K562 (cell line): Measurements from ENCODE around the gene CBLC. TPM values are rescaled to one million over a fixed set of nuclear protein-coding genes. Genes with fewer than 3 reads are reported as not detected.

Source experiments
- CTCFL ChIP-seq: IDR thresholded peaks from 2 replicates; pipeline ENCODE4 v1.6.1; 2011; ENCODE audit warnings: borderline replicate concordance, low read depth, mild to moderate bottlenecking, moderate library complexity, low read length; ENCODE audit not compliant: insufficient read depth, poor library complexity, severe bottlenecking
- ELK1 ChIP-seq: sonication (generic); formaldehyde crosslinking; IDR thresholded peaks from 2 replicates; pipeline ENCODE4 v1.8.1; 2022; ENCODE audit warnings: missing genetic modification reagents
- EP300 ChIP-seq: IDR thresholded peaks from 2 replicates; pipeline ENCODE4 v1.6.1; 2012; ENCODE audit warnings: low read length, improper control_type of control experiment
- HOMEZ ChIP-seq: fragments of 250-450 bp; sonication (Bioruptor Pico); IDR thresholded peaks from 2 replicates; pipeline ENCODE4 v1.4.0; 2020; ENCODE audit warnings: mild to moderate bottlenecking, moderate library complexity
- ILF3 ChIP-seq: fragments of 450-650 bp; IDR thresholded peaks from 2 replicates; pipeline ENCODE4 v1.6.1; 2018; ENCODE audit warnings: antibody characterized with exemption, mild to moderate bottlenecking, moderate library complexity, borderline replicate concordance
- MCM7 ChIP-seq, 2 experiments: fragments of 450-650 bp; IDR thresholded peaks; 2 replicates each; pipeline ENCODE4 v1.6.1; 2016 to 2018
- MIER1 ChIP-seq: fragments of 450-650 bp; IDR thresholded peaks from 2 replicates; pipeline ENCODE4 v1.6.1; 2016; ENCODE audit warnings: antibody characterized with exemption, mild to moderate bottlenecking, low read depth
- MTF1 ChIP-seq: fragments of 250-450 bp; sonication (Bioruptor Pico); IDR thresholded peaks from 2 replicates; pipeline ENCODE4 v1.9.0; 2021; ENCODE audit warnings: moderate library complexity, mild to moderate bottlenecking, inconsistent platforms, borderline replicate concordance
- NFXL1 ChIP-seq: fragments of 450-650 bp; formaldehyde crosslinking; IDR thresholded peaks from 2 replicates; pipeline ENCODE4 v1.4.0; 2021; ENCODE audit warnings: mild to moderate bottlenecking
- RCOR1 ChIP-seq, 2 experiments: IDR thresholded peaks; 2 replicates each; pipeline ENCODE4 v1.6.1; 2012; ENCODE audit warnings: low read depth in 2 of 2, low read length in 2 of 2, borderline replicate concordance in 1 of 2, improper control_type of control experiment in 1 of 2
- SMAD4 ChIP-seq: fragments of 250-450 bp; sonication (Bioruptor Pico); conservative IDR thresholded peaks from 2 replicates; pipeline ENCODE4 v1.8.0; 2021; ENCODE audit warnings: inconsistent platforms, mild to moderate bottlenecking, moderate library complexity
- U2AF1 ChIP-seq: fragments of 200-400 bp; formaldehyde crosslinking; optimal IDR thresholded peaks from 2 replicates; pipeline ENCODE3; 2017; ENCODE audit warnings: mild to moderate bottlenecking, low read depth, low read length, moderate library complexity
- VEZF1 ChIP-seq: fragments of 200-800 bp; sonication (Bioruptor generic); IDR thresholded peaks from 2 replicates; pipeline ENCODE4 v1.6.1; 2017; ENCODE audit warnings: missing genetic modification characterization, missing compliant biosample characterization
- ZBED1 ChIP-seq: IDR thresholded peaks from 2 replicates; pipeline ENCODE4 v1.6.1; 2014
- ZNF76 ChIP-seq: fragments of 250-450 bp; sonication (Bioruptor Pico); IDR thresholded peaks from 2 replicates; pipeline ENCODE4 v1.4.0; 2020; ENCODE audit warnings: mild to moderate bottlenecking, moderate library complexity, borderline replicate concordance
- polyA plus RNA-seq, 8 experiments: library from polyadenylated mRNA; depleted of rRNA in 4 of 8; stranded (reverse) in 5 of 8; unstranded in 3 of 8; fragments of >200 nt; fragmentation: Nextera tagmentation in 2 of 8; fragmentation: Illumina TruSeq in 1 of 8; extraction: Ambion mirVana in 2 of 8; extraction: Trizol in 1 of 8; gene quantifications; 2 replicates each; pipeline versions ENCODE4 v1.2.1 to v1.2.3, GENCODE V29; 2011 to 2014; ENCODE audit warnings: inconsistent platforms in 1 of 8, missing spikeins in 1 of 8
- total RNA-seq, 7 experiments: library from RNA; depleted of rRNA in 6 of 7; stranded (reverse); fragments of >200 nt in 6 of 7; fragmentation: Illumina TruSeq in 2 of 7; extraction: Trizol in 2 of 7; gene quantifications; 2 replicates each; pipeline versions ENCODE4 v1.2.1 to v1.2.3, GENCODE V29; 2011 to 2021; ENCODE audit warnings: low replicate concordance in 1 of 7

The CBLC gene
- total and polyA plus RNA-seq, 9 of the 15 experiments (the other 6 are each of a cell fraction or from before 2014, with no cell fraction given), result 0.09 TPM; not detected in 8

- TF ChIP-seq ELK1 (CRISPR knock-in tag) (no peak), EP300 (peak; percentile 59), CTCFL (no peak), VEZF1 (peak; percentile 92), MCM7 (IDR thresholded peaks at IDR 0.05) (no peak), HOMEZ (CRISPR knock-in tag) (no peak), ZNF76 (no peak), RCOR1 (IDR thresholded peaks at IDR 0.05; ENCODE audit: borderline replicate concordance in 1 of 2, low read depth in 2 of 2, low read length in 2 of 2) (peak in 1 of 2 experiments; percentile 47; a peak in 1 of 4 replicates), MTF1 (CRISPR knock-in tag) (no peak), NFXL1 (CRISPR knock-in tag) (no peak), U2AF1 (no peak), SMAD4 (CRISPR knock-in tag) (peak; percentile 85), ILF3 (no peak), MIER1 (no peak), ZBED1 (no peak)
Observed at GRCh38 chr19:44741841-44742329, 35.8 kb upstream of the CBLC start (continued).
